ENCODE data around the gene ARID4B. TPM values are rescaled to one million over a fixed set of nuclear protein-coding genes. Genes with fewer than 3 reads are reported as not detected.
"Not testable (repeated sequence)": the region's sequence is repeated elsewhere in the genome, so short reads cannot be mapped to it uniquely, and the experiment has no call there.

ARID4B gene
- total and polyA plus RNA-seq, 5 experiments from 2014 or later, result 37.4 to 105 (median 58.0) TPM

DNA sequence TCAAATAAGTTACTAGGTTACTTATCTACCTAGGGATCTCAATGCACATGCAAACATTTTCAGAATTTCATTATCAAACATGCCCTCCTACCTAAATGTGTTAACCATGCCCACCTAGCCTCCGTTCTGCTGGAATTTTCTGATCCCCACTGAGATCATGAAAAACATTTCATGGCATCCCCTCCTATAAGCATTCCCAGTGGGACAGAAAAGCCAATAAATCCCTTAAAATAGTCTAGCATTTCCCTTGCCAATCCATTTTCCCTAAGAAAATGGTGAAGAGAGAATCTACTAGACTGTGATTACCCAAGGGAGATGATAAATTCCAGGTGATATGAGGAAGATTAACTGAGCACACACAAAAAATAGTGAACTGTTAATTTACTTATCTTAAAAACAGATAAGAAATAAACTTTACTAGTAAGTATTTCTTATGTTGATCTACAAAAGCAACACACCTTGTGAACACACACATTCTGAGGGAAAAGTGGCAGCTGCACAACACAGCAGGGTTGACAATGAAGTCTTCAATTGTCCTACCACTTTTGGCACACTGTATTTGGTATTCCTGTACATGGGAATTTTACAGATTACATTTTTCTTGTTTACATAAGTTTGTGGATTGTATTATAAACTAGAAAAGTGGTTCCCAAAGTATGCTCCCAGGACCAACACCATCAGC, 49.6 kb downstream of the ARID4B start:
- Mint-ChIP-seq H3K27me3 (no peaks in the 10 kb centered on the region), H3K27ac (peak overlapping the region in 4 of 10 donors; percentile 38 to 67 (median 60)), H3K36me3 (peaks cover 0 to 7% (median 4%) of the 10 kb centered on the region in 3 donors), H3K9me3 (peaks cover 0 to 4% (median 0%) of the 10 kb centered on the region in 9 donors), H3K4me1 (peaks cover 23 to 79% (median 68%) of the 10 kb centered on the region in 4 donors), H3K4me3 (peak overlapping the region in 2 of 10 donors; percentile 13 to 53)
- ATAC-seq (no peak), DNase-seq (no peak)
- POLR2A ChIA-PET, result no interaction called here

- POLR2A ChIA-PET, result no interaction called here
- DNase-seq, result no peak
- no peak for ATAC-seq
- Mint-ChIP-seq H3K36me3 (peaks cover 0 to 7% (median 4%) of the 10 kb centered on the region in 3 donors), H3K4me1 (peaks cover 23 to 82% (median 72%) of the 10 kb centered on the region in 4 donors), H3K4me3 (peak overlapping the region in 3 of 10 donors; percentile 26 to 53 (median 44)), H3K27ac (peak overlapping the region in 3 of 10 donors; percentile 38 to 63 (median 59)), H3K9me3 (peaks cover 0 to 4% (median 0%) of the 10 kb centered on the region in 9 donors), H3K27me3 (no peaks in the 10 kb centered on the region)
Observed at GRCh38 chr1:235277709-235278108, 50.3 kb downstream of the ARID4B start.

- Mint-ChIP-seq H3K27ac (peak overlapping the region; percentile 17 to 81 (median 60)), H3K27me3 (no peaks in the 10 kb centered on the region), H3K9me3 (peaks cover 0 to 4% (median 0%) of the 10 kb centered on the region in 9 donors), H3K36me3 (peaks cover 0 to 4% (median 0%) of the 10 kb centered on the region in 3 donors), H3K4me1 (peaks cover 23 to 82% (median 73%) of the 10 kb centered on the region in 4 donors), H3K4me3 (peak overlapping the region in 8 of 10 donors; percentile 32 to 73 (median 44))
- POLR2A ChIA-PET, result interaction anchor here (0.6 to 2.6 kb wide), 8 partner anchors 16 to 902 kb away, joined by 3 to 6 read pairs (median 3); partner anchors contain the start of genes ARID4B and GGPS1
- DNase-seq (no peak), ATAC-seq (no peak)
Observed at GRCh38 chr1:235275836-235276235, 52.1 kb downstream of the ARID4B start.

GRCh38 chr1:235275223-235275622, 52.8 kb downstream of the ARID4B start:
- DNase-seq, result peak in 3 of 10 donors; percentile 30 to 52 (median 39)
- peak overlapping the region; percentile 6 to 73 (median 44) for H3K4me3 Mint-ChIP-seq
- POLR2A ChIA-PET, result interaction anchor here (0.6 to 2.6 kb wide), 3 partner anchors 11 to 131 kb away, joined by 3 to 6 read pairs (median 3); partner anchors contain the start of genes ARID4B and GGPS1
- peak overlapping the region; percentile 17 to 80 (median 51) for H3K27ac Mint-ChIP-seq
- peaks cover 0 to under 1% (median 0%) of the 10 kb centered on the region in 3 donors for H3K36me3 Mint-ChIP-seq
- peaks cover 23 to 83% (median 75%) of the 10 kb centered on the region in 4 donors for H3K4me1 Mint-ChIP-seq
- H3K27me3 Mint-ChIP-seq, result no peaks in the 10 kb centered on the region
- peaks cover 0 to 4% (median 0%) of the 10 kb centered on the region in 9 donors for H3K9me3 Mint-ChIP-seq
- peak; percentile 68 to 74 for ATAC-seq

DNA sequence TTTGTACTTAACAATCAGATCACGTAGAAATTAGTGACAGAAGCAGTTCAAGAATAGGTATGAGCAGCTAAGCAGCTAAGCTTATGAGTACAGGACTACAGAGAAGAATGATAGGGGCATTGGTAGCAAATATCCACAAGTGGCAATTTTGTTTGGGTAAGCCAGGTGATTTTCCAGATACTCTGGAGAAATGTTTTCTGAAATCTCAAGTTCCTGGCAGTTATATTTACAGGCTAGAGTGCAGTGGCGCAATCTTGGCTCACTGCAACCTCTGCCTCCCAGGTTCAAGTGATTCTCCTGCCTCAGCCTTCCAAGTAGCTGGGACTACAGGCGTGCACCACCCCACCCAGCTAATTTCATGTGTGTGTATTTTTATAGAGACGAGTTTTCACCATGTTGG, 55.1 kb downstream of the ARID4B start:
- Mint-ChIP-seq H3K4me1 (peaks cover 21 to 82% (median 77%) of the 10 kb centered on the region in 4 donors), H3K27ac (peak overlapping the region in 6 of 10 donors; percentile 11 to 58 (median 24)), H3K36me3 (no peaks in the 10 kb centered on the region), H3K27me3 (no peaks in the 10 kb centered on the region), H3K4me3 (peak overlapping the region in 1 of 10 donors; percentile 39), H3K9me3 (peaks cover 0 to 2% (median 0%) of the 10 kb centered on the region in 9 donors)
- POLR2A ChIA-PET, result no interaction called here
- DNase-seq (no peak), ATAC-seq (no peak)

GRCh38 chr1:235270625-235271024, 57.4 kb downstream of the ARID4B start:
- H3K27me3 Mint-ChIP-seq, result no peaks in the 10 kb centered on the region
- H3K4me1 Mint-ChIP-seq, result peaks cover 20 to 86% (median 79%) of the 10 kb centered on the region in 4 donors
- DNase-seq (peak in 2 of 10 donors; percentile 22 to 35), ATAC-seq (peak; percentile 50 to 78)
- H3K9me3 Mint-ChIP-seq, result peaks cover 0 to 2% (median 0%) of the 10 kb centered on the region in 9 donors
- H3K36me3 Mint-ChIP-seq, result no peaks in the 10 kb centered on the region
- H3K4me3 Mint-ChIP-seq, result peak overlapping the region in 7 of 10 donors; percentile 13 to 46 (median 35)
- POLR2A ChIA-PET, result no interaction called here
- peak overlapping the region in 9 of 10 donors; percentile 1 to 85 (median 61) for H3K27ac Mint-ChIP-seq

- peak overlapping the region in 1 of 10 donors; percentile 29 for H3K4me3 Mint-ChIP-seq
- ATAC-seq, H3K9me3 Mint-ChIP-seq, POLR2A ChIA-PET, H3K36me3 Mint-ChIP-seq, DNase-seq, H3K27me3 Mint-ChIP-seq: not testable (repeated sequence)
- H3K27ac Mint-ChIP-seq, result peak overlapping the region in 1 of 10 donors; percentile 66
- H3K4me1 Mint-ChIP-seq, result peaks cover 14 to 83% (median 76%) of the 10 kb centered on the region in 4 donors
Observed at GRCh38 chr1:235269990-235270389, 58.0 kb downstream of the ARID4B start.

- no peaks in the 10 kb centered on the region for H3K27me3 Mint-ChIP-seq
- peak overlapping the region in 2 of 10 donors; percentile 5 to 63 for H3K27ac Mint-ChIP-seq
- POLR2A ChIA-PET, result interaction anchor here (0.7 kb wide), 1 partner anchor 161 kb away, joined by 3 read pairs; no protein-coding TSS in a partner anchor
- peaks cover 18 to 79% (median 75%) of the 10 kb centered on the region in 4 donors for H3K4me1 Mint-ChIP-seq
- no peak overlapping the region for H3K4me3 Mint-ChIP-seq
- H3K36me3 Mint-ChIP-seq, result no peaks in the 10 kb centered on the region
- ATAC-seq, result no peak
- H3K9me3 Mint-ChIP-seq, result peaks cover 0 to 2% (median 0%) of the 10 kb centered on the region in 9 donors
- DNase-seq, result no peak
Observed at GRCh38 chr1:235268379-235269125, 59.4 kb downstream of the ARID4B start.

- Mint-ChIP-seq H3K36me3 (no peaks in the 10 kb centered on the region), H3K27ac (peak overlapping the region in 5 of 10 donors; percentile 13 to 73 (median 63)), H3K27me3 (no peaks in the 10 kb centered on the region), H3K4me1 (peaks cover 20 to 79% (median 68%) of the 10 kb centered on the region in 4 donors), H3K9me3 (peaks cover 0 to 2% (median 0%) of the 10 kb centered on the region in 9 donors), H3K4me3 (no peak overlapping the region)
- POLR2A ChIA-PET, result interaction anchor here (1.2 kb wide), 1 partner anchor 9 kb away, joined by 3 read pairs; no protein-coding TSS in a partner anchor
- ATAC-seq (no peak), DNase-seq (no peak)
Observed at GRCh38 chr1:235266967-235267366, 61.0 kb downstream of the ARID4B start.

GRCh38 chr1:235266325-235266724, 61.7 kb downstream of the ARID4B start:
- ATAC-seq, result no peak
- H3K4me3 Mint-ChIP-seq, result peak overlapping the region in 1 of 10 donors; percentile 22
- peaks cover 18 to 83% (median 71%) of the 10 kb centered on the region in 4 donors for H3K4me1 Mint-ChIP-seq
- no peaks in the 10 kb centered on the region for H3K27me3 Mint-ChIP-seq
- peak overlapping the region in 5 of 10 donors; percentile 15 to 73 (median 50) for H3K27ac Mint-ChIP-seq
- H3K36me3 Mint-ChIP-seq, result no peaks in the 10 kb centered on the region
- POLR2A ChIA-PET, result no interaction called here
- H3K9me3 Mint-ChIP-seq, result peaks cover 0 to 2% (median 0%) of the 10 kb centered on the region in 9 donors
- no peak for DNase-seq

DNA sequence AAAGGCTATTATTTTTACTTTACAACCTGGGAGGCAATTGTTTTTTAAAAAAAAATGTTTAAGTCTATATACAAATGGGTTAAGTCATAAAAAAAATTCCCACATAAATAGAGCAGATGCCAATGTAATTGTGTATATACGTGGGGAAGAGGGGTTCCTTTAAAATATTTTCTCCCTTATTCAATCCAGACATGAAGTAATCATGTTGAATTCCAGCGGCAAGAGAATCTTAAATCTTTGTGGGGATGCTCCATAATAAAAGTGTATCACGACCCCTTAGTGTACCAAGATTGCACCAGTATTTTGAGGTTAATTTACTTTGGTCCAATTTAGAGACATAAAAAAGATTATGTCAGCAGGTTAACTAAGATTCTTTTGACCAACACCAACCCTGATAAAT, 62.1 kb downstream of the ARID4B start:
- DNase-seq (no peak), ATAC-seq (no peak)
- H3K9me3 Mint-ChIP-seq, result peaks cover 0 to 2% (median 0%) of the 10 kb centered on the region in 9 donors
- POLR2A ChIA-PET, result no interaction called here
- H3K4me1 Mint-ChIP-seq, result peaks cover 19 to 84% (median 72%) of the 10 kb centered on the region in 4 donors
- peak overlapping the region in 5 of 10 donors; percentile 15 to 73 (median 65) for H3K27ac Mint-ChIP-seq
- no peaks in the 10 kb centered on the region for H3K27me3 Mint-ChIP-seq
- H3K36me3 Mint-ChIP-seq, result peaks cover 0 to 2% (median 0%) of the 10 kb centered on the region in 3 donors
- peak overlapping the region in 1 of 10 donors; percentile 22 for H3K4me3 Mint-ChIP-seq

DNA sequence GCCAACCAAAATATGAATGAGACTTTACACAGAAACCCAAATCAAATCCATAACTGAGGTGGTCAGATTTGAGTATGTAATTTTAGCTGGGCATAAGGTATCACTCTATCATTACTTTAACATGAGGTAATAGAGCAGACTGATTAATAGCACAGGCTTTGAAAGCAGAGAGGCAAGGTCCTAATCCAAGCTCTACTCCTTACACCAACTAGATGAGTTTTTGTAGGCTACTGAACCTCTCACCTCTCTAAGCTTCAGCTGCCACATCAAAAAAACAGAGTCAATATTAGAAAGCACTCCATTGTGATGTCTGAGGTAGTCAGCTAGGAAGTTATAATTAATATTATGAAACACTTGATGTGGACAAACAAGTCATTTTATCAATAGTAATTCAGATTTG, 63.7 kb downstream of the ARID4B start:
- ATAC-seq (no peak), DNase-seq (no peak)
- POLR2A ChIA-PET, result interaction anchor here (0.7 kb wide), 1 partner anchor 11 kb away, joined by 3 read pairs; no protein-coding TSS in a partner anchor
- Mint-ChIP-seq H3K36me3 (peaks cover 0 to 11% (median 3%) of the 10 kb centered on the region in 3 donors), H3K27me3 (no peaks in the 10 kb centered on the region), H3K27ac (peak overlapping the region in 7 of 10 donors; percentile 32 to 78 (median 41)), H3K4me1 (peaks cover 19 to 87% (median 69%) of the 10 kb centered on the region in 4 donors), H3K4me3 (no peak overlapping the region), H3K9me3 (peaks cover 0 to 2% (median 0%) of the 10 kb centered on the region in 9 donors)

Data from naive thymus-derived CD8-positive, alpha-beta T cell (primary cell).